Endothelial cell (in vitro differentiated cells): ENCODE measurements around the gene ZNF497. TPM values are rescaled to one million over a fixed set of nuclear protein-coding genes. Genes with fewer than 3 reads are reported as not detected.
"Not testable (repeated sequence)": the region's sequence is repeated elsewhere in the genome, so short reads cannot be mapped to it uniquely, and the experiment has no call there.

Experiments
- DNase-seq: peaks from one replicate; pipeline ENCODE4 v3.0.0; 2021; ENCODE audit warnings: low spot score
- H3K27ac Mint-ChIP-seq: one replicate; pipeline ENCODE4 v1.8.0; 2021; ENCODE audit warnings: mixed read lengths, inconsistent platforms; ENCODE audit not compliant: unreplicated experiment
- H3K27me3 Mint-ChIP-seq: one replicate; pipeline ENCODE4 v1.8.0; 2021; ENCODE audit warnings: mild to moderate bottlenecking, moderate library complexity, mixed read lengths, inconsistent platforms; ENCODE audit not compliant: unreplicated experiment
- H3K36me3 Mint-ChIP-seq: one replicate; pipeline ENCODE4 v1.8.0; 2021; ENCODE audit warnings: mild to moderate bottlenecking, low read depth, mixed read lengths, inconsistent platforms; ENCODE audit not compliant: unreplicated experiment
- H3K4me1 Mint-ChIP-seq: one replicate; pipeline ENCODE4 v1.8.0; 2021; ENCODE audit warnings: mild to moderate bottlenecking, mixed read lengths, inconsistent platforms; ENCODE audit not compliant: unreplicated experiment
- H3K4me3 Mint-ChIP-seq: one replicate; pipeline ENCODE4 v1.8.0; 2021; ENCODE audit warnings: mild to moderate bottlenecking, mixed read lengths, inconsistent platforms; ENCODE audit not compliant: unreplicated experiment
- H3K9me3 Mint-ChIP-seq: one replicate; pipeline ENCODE4 v1.8.0; 2021; ENCODE audit warnings: mixed read lengths, inconsistent platforms; ENCODE audit not compliant: unreplicated experiment
- total RNA-seq: library from RNA; stranded (reverse); fragmentation: NEBNext Ultra II Directional; extraction: Animal tissue kit (Norgen Biotek cat#: 25700); gene quantifications from one replicate; pipeline ENCODE4 v1.2.1, GENCODE V29; 2021; ENCODE audit not compliant: unreplicated experiment
- TF ChIP-seq, protein P1 (sequence below): fragments of 200-600 bp; sonication (generic); IDR thresholded peaks from one replicate; pipeline ENCODE4 v1.5.0; 2021; ENCODE audit warnings: antibody characterized with exemption; ENCODE audit not compliant: unreplicated experiment

The ZNF497 gene
- total RNA-seq, 1 donor from 2014 or later, result 3.6 TPM

DNA sequence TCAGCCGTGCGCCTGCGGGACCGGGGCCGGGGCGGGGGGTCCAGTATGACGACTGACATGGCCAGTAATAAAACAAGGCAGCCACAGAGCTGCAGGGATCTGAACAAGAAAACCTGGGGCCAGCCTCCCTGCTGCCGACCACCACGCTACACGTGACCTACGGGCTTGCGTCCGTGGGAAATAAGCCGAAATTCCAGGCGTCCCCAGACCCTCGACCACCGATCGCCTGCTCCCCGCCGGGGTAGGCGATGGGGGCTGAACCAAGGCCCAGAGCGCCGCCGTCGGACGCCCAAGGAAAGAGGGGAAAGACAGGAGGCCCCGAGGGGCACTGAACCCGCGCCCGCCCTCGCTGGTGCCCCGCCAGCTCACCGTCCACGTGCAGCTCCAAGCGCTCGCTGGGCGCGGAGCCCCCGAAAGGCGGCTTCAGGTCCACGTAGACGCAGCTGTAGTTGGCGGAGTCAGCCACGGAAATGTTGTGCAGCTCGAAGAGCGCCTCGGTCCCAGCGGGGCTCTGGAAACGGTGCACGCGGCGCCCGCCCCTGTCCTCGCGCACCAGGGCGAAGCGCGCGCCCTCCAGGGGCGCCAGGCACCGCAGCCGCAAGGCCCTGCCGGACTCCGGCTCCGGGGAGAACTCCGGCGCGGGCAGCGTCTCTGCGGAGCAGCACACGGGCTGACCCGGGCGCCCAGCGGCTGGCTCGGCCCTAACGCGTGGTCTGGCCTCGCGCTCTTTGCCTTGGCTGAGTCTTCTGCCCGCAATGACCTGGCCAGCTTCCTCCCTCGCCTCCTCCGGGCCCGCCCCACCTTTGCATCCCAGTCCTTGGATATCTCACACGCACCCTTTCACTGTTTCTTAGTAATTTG is 12.3 kb downstream of the ZNF497 start:
- DNase-seq, result no peak

DNA sequence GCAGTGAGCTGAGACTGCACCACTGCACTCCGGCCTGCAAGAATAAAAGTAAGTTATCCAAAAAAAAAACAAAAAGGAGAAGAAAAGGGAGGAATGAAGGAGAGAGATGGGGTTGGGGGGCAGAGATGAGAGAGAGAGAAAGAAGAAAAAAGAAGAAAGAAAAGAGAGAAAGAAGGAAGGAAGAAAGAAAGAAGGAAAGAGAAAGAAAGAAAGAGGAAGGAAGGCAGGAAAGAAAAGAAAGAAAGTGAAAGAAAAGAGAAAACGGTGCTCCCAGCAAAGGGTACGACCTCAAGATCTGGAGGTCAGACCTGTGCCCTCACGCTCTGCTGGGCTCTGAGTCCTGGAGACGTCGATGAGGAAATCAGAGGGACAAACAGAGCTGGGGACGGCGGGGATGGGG is 13.0 kb downstream of the ZNF497 start:
- TF ChIP-seq, protein P1, sequence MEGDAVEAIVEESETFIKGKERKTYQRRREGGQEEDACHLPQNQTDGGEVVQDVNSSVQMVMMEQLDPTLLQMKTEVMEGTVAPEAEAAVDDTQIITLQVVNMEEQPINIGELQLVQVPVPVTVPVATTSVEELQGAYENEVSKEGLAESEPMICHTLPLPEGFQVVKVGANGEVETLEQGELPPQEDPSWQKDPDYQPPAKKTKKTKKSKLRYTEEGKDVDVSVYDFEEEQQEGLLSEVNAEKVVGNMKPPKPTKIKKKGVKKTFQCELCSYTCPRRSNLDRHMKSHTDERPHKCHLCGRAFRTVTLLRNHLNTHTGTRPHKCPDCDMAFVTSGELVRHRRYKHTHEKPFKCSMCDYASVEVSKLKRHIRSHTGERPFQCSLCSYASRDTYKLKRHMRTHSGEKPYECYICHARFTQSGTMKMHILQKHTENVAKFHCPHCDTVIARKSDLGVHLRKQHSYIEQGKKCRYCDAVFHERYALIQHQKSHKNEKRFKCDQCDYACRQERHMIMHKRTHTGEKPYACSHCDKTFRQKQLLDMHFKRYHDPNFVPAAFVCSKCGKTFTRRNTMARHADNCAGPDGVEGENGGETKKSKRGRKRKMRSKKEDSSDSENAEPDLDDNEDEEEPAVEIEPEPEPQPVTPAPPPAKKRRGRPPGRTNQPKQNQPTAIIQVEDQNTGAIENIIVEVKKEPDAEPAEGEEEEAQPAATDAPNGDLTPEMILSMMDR, result no peak
- Mint-ChIP-seq H3K4me3 (peak overlapping the region; percentile 54), H3K27ac (peak overlapping the region; percentile 77), H3K4me1 (peaks cover 12% of the 10 kb centered on the region), H3K27me3 (peaks cover 8% of the 10 kb centered on the region), H3K36me3 (peaks cover 12% of the 10 kb centered on the region), H3K9me3 (no peaks in the 10 kb centered on the region)
- DNase-seq, result no peak

More for the DNA sequence above, 12.3 kb downstream of the ZNF497 start:
- TF ChIP-seq, protein P1, result no peak
- Mint-ChIP-seq H3K4me3 (no peak overlapping the region), H3K36me3 (peaks cover 12% of the 10 kb centered on the region), H3K27me3 (peaks cover 10% of the 10 kb centered on the region), H3K27ac (no peak overlapping the region), H3K9me3 (no peaks in the 10 kb centered on the region), H3K4me1 (peaks cover 12% of the 10 kb centered on the region)

DNA sequence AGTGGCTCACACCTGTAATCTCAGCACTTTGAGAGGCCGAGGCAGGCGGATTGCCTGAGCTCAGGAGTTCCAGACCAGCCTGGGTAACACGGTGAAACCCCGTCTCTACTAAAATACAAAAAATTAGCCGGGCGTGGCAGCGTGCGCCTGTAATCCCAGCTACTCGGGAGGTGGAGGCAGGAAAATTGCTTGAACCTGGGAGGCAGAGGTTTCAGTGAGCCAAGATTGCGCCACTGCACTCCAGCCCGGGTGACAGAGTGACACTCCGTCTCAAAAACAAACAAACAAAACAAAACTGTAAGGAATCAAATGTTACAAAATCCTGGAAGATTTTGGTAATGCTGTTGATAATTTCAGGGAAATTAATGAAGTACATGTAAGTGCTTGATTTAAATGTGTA is 14.5 kb downstream of the ZNF497 start:
- Mint-ChIP-seq H3K4me3 (peak overlapping the region; percentile 97), H3K36me3 (peaks cover 12% of the 10 kb centered on the region), H3K4me1 (peaks cover 12% of the 10 kb centered on the region)
- H3K27me3 Mint-ChIP-seq, DNase-seq, H3K9me3 Mint-ChIP-seq, H3K27ac Mint-ChIP-seq: not testable (repeated sequence)

DNA sequence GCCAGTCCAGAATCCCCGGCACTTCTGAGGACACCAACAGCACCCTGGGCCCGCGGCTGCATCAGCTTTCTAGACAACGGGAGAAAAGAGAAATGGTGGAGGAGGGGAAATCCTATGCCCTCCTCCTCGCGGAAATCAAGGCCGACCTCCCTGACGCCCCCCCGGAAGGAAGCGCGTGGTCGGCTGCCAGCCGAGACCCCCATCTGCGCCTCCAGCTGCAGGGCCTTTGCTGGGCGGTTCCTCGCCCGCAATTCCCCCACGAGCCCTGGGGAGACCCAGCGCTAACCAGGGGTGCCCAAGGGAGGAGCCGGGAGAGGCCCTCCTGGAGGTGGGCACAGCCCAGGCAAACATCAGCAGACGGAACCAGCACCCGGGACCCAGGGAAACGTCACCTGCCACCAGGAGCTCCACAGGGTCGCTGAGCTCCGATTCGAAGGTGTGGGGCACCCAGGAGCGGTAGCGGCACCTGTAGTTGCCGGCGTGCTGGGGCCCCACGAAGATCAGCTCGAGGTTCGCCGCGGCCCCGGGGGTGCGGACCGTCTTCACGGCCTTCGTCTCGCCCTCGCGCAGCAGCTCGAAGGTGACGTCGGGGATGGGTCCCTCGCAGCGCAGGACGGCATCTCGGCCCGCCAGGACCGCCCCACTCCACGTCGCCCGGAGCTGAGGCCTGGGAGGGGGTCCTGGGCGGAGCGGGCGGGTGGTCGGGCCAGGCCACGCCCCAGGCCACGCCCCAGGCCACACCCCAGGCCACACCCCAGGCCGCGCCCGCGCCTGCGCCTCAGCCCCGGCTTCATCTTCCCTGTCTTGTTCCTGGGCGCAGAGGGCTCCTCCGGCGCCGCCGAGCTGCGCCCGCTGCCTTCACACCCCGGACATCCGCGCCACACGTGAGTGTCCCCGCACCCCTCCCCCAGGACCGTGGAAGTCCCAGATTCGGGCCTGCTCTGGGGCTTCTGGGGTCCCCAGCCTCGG is 15.3 kb downstream of the ZNF497 start:
- H3K27ac Mint-ChIP-seq, result peak overlapping the region; percentile 72
- peak overlapping the region; percentile 97 for H3K4me3 Mint-ChIP-seq
- TF ChIP-seq, protein P1, result no peak
- DNase-seq, result peak; percentile 64
- H3K4me1 Mint-ChIP-seq, result peaks cover 12% of the 10 kb centered on the region
- H3K9me3 Mint-ChIP-seq, result no peaks in the 10 kb centered on the region
- peaks cover 5% of the 10 kb centered on the region for H3K27me3 Mint-ChIP-seq
- H3K36me3 Mint-ChIP-seq, result peaks cover 12% of the 10 kb centered on the region

DNA sequence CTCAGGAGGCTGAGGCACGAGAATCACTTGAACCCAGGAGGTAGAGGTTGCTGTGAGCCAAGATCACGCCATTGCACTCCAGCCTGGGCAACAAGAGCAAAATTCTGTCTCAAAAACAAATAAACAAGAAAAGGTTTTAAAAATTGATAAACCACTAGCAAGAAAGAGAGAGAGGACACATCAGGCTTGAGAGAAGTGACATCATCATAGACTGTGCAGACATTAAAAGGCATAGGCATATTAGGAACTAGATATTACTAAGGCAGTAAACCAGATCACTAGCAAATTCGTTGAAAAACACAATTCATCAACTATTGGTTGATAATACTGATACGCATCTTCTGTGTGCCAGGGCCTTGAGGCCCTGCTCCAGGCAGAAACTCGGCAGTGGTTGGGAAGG is 17.0 kb downstream of the ZNF497 start:
- no peak for DNase-seq
- Mint-ChIP-seq H3K9me3 (no peaks in the 10 kb centered on the region), H3K36me3 (peaks cover 21% of the 10 kb centered on the region), H3K27ac (peak overlapping the region; percentile 55), H3K4me1 (peaks cover 21% of the 10 kb centered on the region), H3K27me3 (peaks cover 5% of the 10 kb centered on the region), H3K4me3 (peak overlapping the region; percentile 94)
- TF ChIP-seq, protein P1, result no peak
